ENCODE data around the gene YPEL1.

DNA sequence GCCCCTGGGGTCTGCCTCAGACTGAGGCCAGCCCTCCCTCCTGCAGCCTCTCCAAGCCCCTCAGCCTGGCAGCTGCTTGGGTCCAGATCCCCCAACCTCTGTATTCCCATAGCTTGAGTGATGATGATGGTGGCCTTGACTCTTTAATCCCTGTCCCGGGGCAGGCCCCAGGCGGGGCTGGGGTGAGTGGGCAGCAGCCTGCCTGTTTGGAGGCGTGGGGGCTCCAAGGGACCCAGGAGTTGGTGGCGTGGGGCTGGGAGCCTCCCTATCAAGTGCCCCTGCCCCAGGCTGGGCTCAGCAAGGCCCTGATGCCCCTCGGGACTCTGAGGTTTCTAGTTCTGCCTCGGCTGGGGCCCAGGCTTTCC lies 47.3 kb downstream of the YPEL1 start:
- TF ChIP-seq CTCF (IDR thresholded peaks at IDR 0.05 in 2 of 3, conservative IDR thresholded peaks at IDR 0.05 in 1 of 3; ENCODE audit: control insufficient read depth in 2 of 3, extremely low read depth in 1 of 3, insufficient read depth in 1 of 3, low read depth in 3 of 3, low read length in 3 of 3), result no peak
- TF ChIP-seq SIN3A (IDR thresholded peaks at IDR 0.05; ENCODE audit: low read depth, low read length), result no peak
- TF ChIP-seq PRDM15 (CRISPR knock-in tag; IDR thresholded peaks at IDR 0.05), result no peak
- TF ChIP-seq POLR2AphosphoS5 (IDR thresholded peaks at IDR 0.05; ENCODE audit: low read length), result no peak
- TF ChIP-seq HDGF (IDR thresholded peaks at IDR 0.05), result no peak
- TF ChIP-seq HDAC6 (IDR thresholded peaks at IDR 0.05; ENCODE audit: unreplicated experiment), result no peak
- no peak for TF ChIP-seq REST (IDR thresholded peaks at IDR 0.05; ENCODE audit: low read depth, low read length)
- TF ChIP-seq TAF1 (IDR thresholded peaks at IDR 0.05; ENCODE audit: borderline replicate concordance, low read depth, low read length), result no peak
- TF ChIP-seq, protein P1, sequence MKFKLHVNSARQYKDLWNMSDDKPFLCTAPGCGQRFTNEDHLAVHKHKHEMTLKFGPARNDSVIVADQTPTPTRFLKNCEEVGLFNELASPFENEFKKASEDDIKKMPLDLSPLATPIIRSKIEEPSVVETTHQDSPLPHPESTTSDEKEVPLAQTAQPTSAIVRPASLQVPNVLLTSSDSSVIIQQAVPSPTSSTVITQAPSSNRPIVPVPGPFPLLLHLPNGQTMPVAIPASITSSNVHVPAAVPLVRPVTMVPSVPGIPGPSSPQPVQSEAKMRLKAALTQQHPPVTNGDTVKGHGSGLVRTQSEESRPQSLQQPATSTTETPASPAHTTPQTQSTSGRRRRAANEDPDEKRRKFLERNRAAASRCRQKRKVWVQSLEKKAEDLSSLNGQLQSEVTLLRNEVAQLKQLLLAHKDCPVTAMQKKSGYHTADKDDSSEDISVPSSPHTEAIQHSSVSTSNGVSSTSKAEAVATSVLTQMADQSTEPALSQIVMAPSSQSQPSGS (IDR thresholded peaks at IDR 0.05; ENCODE audit: low read length), result no peak
- TF ChIP-seq FOS (IDR thresholded peaks at IDR 0.05; ENCODE audit: borderline replicate concordance, extremely low read depth, insufficient read length), result no peak

Data from GM12878 (cell line).